Non-pigmented ciliary epithelial cell (primary cell): ENCODE results near the gene DMGDH.

Source experiments
- DNase-seq: peaks from one replicate; pipeline ENCODE4 v3.0.0-alpha.2; 2010; ENCODE audit warnings: low read depth

Gene DMGDH

DNA sequence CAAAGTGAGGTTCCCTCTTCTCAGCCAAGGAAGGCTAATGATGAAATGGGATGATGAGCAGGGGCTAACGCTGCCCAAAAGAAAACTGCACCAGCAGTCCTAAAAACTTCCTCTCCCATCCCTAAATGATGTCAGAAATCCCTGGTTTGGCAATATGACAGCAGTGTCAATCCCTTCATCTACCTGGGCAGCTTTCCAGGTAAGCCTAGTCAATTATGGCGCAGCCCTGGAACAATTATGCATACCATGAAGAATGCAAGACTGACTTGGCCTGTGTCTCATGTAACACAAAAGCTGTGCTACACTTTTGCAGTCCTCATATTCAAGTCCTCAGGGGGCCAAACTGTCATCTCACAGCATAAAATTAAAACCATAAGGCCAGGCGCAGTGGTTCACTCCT lies 7.0 kb downstream of the DMGDH start:
- no peak for DNase-seq

GRCh38 chr5:79059674-79060073 lies 9.8 kb downstream of the DMGDH start:
- DNase-seq = no peak

DNA sequence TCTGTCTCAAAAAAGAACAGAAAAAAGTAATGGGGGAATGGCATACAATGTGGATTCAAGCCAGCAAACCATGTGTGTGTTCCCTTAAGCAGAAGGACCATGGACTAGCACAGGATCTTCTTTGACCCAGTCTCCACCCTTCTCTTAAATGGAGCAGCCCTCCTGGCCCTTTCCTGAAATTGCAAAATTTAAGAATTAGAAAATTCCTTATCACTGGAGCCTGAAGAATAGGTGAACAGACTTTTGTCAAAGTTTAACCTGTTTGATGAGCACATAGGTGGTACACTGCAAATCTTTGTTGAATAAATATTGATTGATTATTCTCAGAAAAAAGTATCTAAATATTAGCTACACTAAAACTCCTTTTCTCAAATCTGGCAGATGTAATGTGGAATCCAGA lies 12.6 kb downstream of the DMGDH start:
- DNase-seq = no peak

- DNase-seq = no peak
Observed at GRCh38 chr5:79055017-79055416, 14.5 kb downstream of the DMGDH start.

GRCh38 chr5:79053321-79053720 lies 16.2 kb downstream of the DMGDH start:
- DNase-seq = no peak

- no peak for DNase-seq
Observed at GRCh38 chr5:79050498-79050897, 19.0 kb downstream of the DMGDH start.

- DNase-seq = no peak
Observed at GRCh38 chr5:79048437-79048836, 21.0 kb downstream of the DMGDH start.

- DNase-seq = no peak
Observed at GRCh38 chr5:79047199-79047598, 22.3 kb downstream of the DMGDH start.

DNA sequence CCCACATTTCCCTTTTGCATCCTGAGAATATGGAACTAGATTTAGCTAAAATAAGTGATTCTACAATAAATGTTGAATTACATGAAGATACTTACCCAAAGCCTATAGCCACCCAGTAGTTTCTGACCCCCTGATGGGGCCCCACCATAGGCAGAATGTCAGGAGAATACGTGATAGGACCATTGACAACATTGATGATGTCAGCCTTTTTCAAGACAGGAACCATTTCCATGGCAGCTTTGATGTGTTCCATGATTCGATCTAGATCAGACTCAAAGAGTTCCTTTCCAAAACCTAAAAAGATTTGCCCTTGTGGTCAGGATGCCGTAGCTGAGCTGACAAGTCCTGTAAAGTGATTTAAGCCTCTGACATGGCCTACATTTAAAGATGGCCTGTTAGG lies 27.3 kb downstream of the DMGDH start:
- DNase-seq = no peak

DNA sequence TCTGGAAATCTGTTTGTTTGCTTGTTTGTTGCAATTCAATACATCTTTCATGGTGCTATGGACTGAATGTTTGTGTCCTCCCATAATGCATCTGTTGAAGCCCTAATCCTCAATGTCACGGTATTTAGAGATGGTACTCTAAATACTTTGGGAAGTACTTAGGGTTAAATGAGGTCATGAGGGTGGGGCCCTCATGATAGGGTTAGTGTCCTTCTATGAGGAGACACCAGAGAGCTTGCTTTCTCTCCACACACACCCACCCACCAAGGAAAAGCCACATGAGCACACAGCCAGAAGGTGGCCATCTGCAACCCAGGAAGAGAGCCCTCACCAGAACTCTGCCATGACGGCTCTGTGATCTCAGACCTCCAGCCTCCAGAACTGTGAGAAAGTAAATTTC lies 32.7 kb downstream of the DMGDH start:
- DNase-seq = no peak

GRCh38 chr5:79035237-79035636 lies 34.2 kb downstream of the DMGDH start:
- no peak for DNase-seq

GRCh38 chr5:79032782-79033181 lies 36.7 kb downstream of the DMGDH start:
- no peak for DNase-seq

GRCh38 chr5:79032031-79032695 lies 37.3 kb downstream of the DMGDH start:
- no peak for DNase-seq

DNA sequence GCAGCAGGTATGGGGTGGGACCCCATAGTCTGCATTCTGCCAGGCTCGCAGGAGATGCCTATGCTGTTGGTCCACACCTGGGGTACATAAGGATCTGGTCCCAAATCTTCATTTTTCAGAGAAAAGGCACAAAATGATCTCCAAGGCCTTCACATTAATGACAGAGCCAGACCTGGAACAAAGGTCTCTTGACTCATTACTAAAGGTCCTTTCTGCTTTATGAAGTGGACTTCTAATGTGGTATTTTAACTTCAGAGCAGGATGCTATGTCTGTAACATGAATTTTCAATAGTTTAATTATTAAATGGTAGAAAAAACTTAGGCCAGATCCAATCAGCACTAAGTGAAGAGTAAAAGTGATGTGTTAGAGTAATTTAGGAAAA lies 38.0 kb downstream of the DMGDH start:
- no peak for DNase-seq

- no peak for DNase-seq
Observed at GRCh38 chr5:79030663-79031484, 38.6 kb downstream of the DMGDH start.

GRCh38 chr5:79025054-79025472 lies 44.4 kb downstream of the DMGDH start:
- DNase-seq = no peak

GRCh38 chr5:79023947-79024346 lies 45.5 kb downstream of the DMGDH start:
- DNase-seq = no peak

DNA sequence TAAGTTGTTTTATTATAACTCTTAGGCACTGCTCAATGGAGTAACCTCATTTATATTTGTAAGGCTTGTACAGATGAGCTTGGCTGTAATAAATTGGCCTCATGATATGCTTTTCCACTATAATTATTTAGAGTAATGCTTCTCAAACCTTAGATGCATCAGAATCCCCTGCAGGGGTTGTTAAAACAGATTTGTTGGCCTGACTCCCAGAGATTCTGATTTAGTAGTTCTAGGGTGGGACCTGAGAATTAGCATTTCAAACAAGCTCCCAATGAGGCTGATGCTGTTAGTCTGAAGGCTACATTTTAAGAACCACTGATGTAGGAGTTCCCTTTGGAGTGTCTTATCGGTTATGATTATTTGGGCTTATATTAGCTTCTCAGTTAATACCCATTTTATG lies 46.1 kb downstream of the DMGDH start:
- no peak for DNase-seq

- DNase-seq = no peak
Observed at GRCh38 chr5:79022771-79023170, 46.7 kb downstream of the DMGDH start.

DNA sequence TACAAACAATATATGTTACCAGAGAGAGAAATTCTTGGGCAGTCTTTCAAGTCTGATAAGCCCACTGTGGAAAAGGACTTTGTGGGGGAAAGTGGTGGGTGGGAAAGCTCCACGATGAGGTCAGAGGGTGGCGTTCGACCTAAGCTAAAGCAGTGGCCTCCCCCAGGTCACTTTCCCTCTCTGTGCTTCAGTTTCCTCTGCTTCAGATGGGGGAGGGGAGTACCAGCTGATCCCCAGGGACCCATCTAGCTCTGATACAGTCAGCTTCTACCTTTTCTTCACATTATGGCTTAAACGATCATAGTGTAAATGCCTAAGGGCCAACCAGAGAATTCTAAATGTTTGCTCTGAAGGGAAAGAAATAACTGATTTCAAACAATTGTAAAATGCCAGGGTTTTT lies 47.7 kb downstream of the DMGDH start:
- no peak for DNase-seq

GRCh38 chr5:79020861-79021561 lies 48.5 kb downstream of the DMGDH start:
- peak; percentile 43 for DNase-seq

DNA sequence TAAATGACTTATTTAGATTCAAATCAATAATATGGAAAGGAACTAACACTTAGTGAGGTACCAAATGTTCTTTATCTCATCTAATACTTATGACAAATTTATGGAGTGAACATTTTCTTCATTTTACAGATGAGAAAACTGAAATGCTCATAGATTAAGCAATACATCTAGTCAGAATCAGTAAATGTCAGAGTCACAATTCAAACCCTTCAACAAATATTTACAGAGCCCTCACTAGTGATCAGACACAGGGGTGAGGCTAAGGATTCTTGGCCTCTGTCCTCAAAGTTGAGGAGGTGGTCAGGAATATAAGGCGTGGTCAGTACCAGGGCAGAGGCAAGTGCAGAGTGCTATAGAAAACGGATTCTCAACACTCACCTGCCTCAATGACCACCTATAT lies 54.8 kb downstream of the DMGDH start:
- no peak for DNase-seq

GRCh38 chr5:79011869-79012268 lies 57.6 kb downstream of the DMGDH start:
- DNase-seq = no peak
